Spinal cord (tissue), 10 donors: ENCODE measurements around the gene MS4A4E. TPM values are rescaled to one million over a fixed set of nuclear protein-coding genes. Genes with fewer than 3 reads are reported as not detected.
"Not testable (repeated sequence)": the region's sequence is repeated elsewhere in the genome, so short reads cannot be mapped to it uniquely, and the experiment has no call there.

Experiments
- DNase-seq, 6 donors: peaks; one replicate each; pipeline versions ENCODE4 v3.0.0 to v3.0.0-alpha.2; 2013 to 2015; ENCODE audit warnings: low spot score in 6 of 6, low read depth in 4 of 6
- H3K27ac ChIP-seq: one replicate; pipeline ENCODE4 v1.5.1; 2013; ENCODE audit warnings: low read depth, low read length, control low read depth
- H3K27me3 ChIP-seq: one replicate; pipeline ENCODE4 v1.6.1; 2013; ENCODE audit warnings: low read length; ENCODE audit not compliant: control insufficient read depth, insufficient read depth
- H3K36me3 ChIP-seq: one replicate; pipeline ENCODE4 v1.6.1; 2013; ENCODE audit warnings: low read length; ENCODE audit not compliant: control insufficient read depth, insufficient read depth
- H3K4me1 ChIP-seq: one replicate; pipeline ENCODE4 v1.6.1; 2013; ENCODE audit warnings: low read length; ENCODE audit not compliant: control insufficient read depth, insufficient read depth
- H3K4me3 ChIP-seq: one replicate; pipeline ENCODE4 v1.5.1; 2013; ENCODE audit warnings: low read depth, low read length, control low read depth
- H3K9me3 ChIP-seq: one replicate; pipeline ENCODE4 v1.6.1; 2013; ENCODE audit warnings: low read length; ENCODE audit not compliant: control insufficient read depth, insufficient read depth
- WGBS: methylation state at CpG from one replicate; pipeline ENCODE4 v1.1.5; 2013; ENCODE audit warnings: missing lambda C conversion rate; ENCODE audit not compliant: insufficient coverage; 5-methylcytosine and 5-hydroxymethylcytosine counted together
- polyA plus RNA-seq, 2 donors: library from polyadenylated mRNA; unstranded; fragments of 120-200 nt; gene quantifications; one replicate each; pipeline ENCODE4 v1.2.1, GENCODE V29; 2013; ENCODE audit not compliant: insufficient read length in 2 of 2
- total RNA-seq, 2 donors: library from RNA; depleted of rRNA in 1 of 2; stranded (reverse); fragments of 120-200 nt in 1 of 2; fragments of >200 nt in 1 of 2; gene quantifications; one replicate each; pipeline versions ENCODE4 v1.2.3 to v1.2.4, GENCODE V29; 2013 to 2014
- donor health status: healthy.

MS4A4E gene
- total and polyA plus RNA-seq, 4 donors: 0.50 to 1.9 (median 1.3) TPM

- DNase-seq: no peak
- Histone ChIP-seq H3K9me3 (no peaks in the 10 kb centered on the region), H3K27me3 (no peaks in the 10 kb centered on the region), H3K27ac (no peak overlapping the region), H3K4me3 (no peak overlapping the region), H3K36me3 (no peaks in the 10 kb centered on the region), H3K4me1 (no peaks in the 10 kb centered on the region)
- WGBS: no CpG with 5 or more reads among the region's 4 CpGs
These were observed 38.0 kb downstream of the MS4A4E start for GRCh38 chr11:60204922-60205321.

- not testable (repeated sequence) for H3K36me3 ChIP-seq, H3K4me1 ChIP-seq, H3K9me3 ChIP-seq, H3K4me3 ChIP-seq, DNase-seq, H3K27ac ChIP-seq, H3K27me3 ChIP-seq
- WGBS: 97% methylated on average over 5 of the region's 26 CpGs
These were observed 41.6 kb downstream of the MS4A4E start for GRCh38 chr11:60201334-60201733.

GRCh38 chr11:60197442-60197841 lies 45.5 kb downstream of the MS4A4E start:
- DNase-seq: no peak
- Histone ChIP-seq H3K27ac (no peak overlapping the region), H3K4me3 (no peak overlapping the region), H3K4me1 (no peaks in the 10 kb centered on the region), H3K27me3 (no peaks in the 10 kb centered on the region), H3K36me3 (no peaks in the 10 kb centered on the region), H3K9me3 (no peaks in the 10 kb centered on the region)
- WGBS: no CpG with 5 or more reads among the region's 1 CpG

GRCh38 chr11:60195923-60196368 lies 47.0 kb downstream of the MS4A4E start:
- no peak for DNase-seq
- WGBS: 86% methylated on average over 4 of the region's 4 CpGs
- Histone ChIP-seq H3K27ac (no peak overlapping the region), H3K4me1 (no peaks in the 10 kb centered on the region), H3K27me3 (no peaks in the 10 kb centered on the region), H3K36me3 (no peaks in the 10 kb centered on the region), H3K4me3 (no peak overlapping the region), H3K9me3 (no peaks in the 10 kb centered on the region)

GRCh38 chr11:60194511-60194910 lies 48.4 kb downstream of the MS4A4E start:
- no peak for DNase-seq
- no peaks in the 10 kb centered on the region for H3K9me3 ChIP-seq
- H3K27ac ChIP-seq: no peak overlapping the region
- H3K4me1 ChIP-seq: no peaks in the 10 kb centered on the region
- no peaks in the 10 kb centered on the region for H3K36me3 ChIP-seq
- H3K4me3 ChIP-seq: no peak overlapping the region
- H3K27me3 ChIP-seq: no peaks in the 10 kb centered on the region
- 83% methylated on average over 2 of the region's 3 CpGs for WGBS

GRCh38 chr11:60193687-60194433 lies 49.1 kb downstream of the MS4A4E start:
- H3K4me3 ChIP-seq: no peak overlapping the region
- peak in 2 of 6 donors; percentile 37 to 44 for DNase-seq
- no CpG with 5 or more reads among the region's 1 CpG for WGBS
- H3K9me3 ChIP-seq: no peaks in the 10 kb centered on the region
- no peaks in the 10 kb centered on the region for H3K36me3 ChIP-seq
- H3K27me3 ChIP-seq: no peaks in the 10 kb centered on the region
- no peak overlapping the region for H3K27ac ChIP-seq
- no peaks in the 10 kb centered on the region for H3K4me1 ChIP-seq

- WGBS: no CpG with 5 or more reads among the region's 4 CpGs
These were observed 50.4 kb downstream of the MS4A4E start for GRCh38 chr11:60192564-60192963.

GRCh38 chr11:60188481-60188880 lies 54.5 kb downstream of the MS4A4E start:
- no CpG with 5 or more reads among the region's 3 CpGs for WGBS
- H3K4me3 ChIP-seq, H3K36me3 ChIP-seq, H3K27ac ChIP-seq, H3K9me3 ChIP-seq, H3K4me1 ChIP-seq, DNase-seq, H3K27me3 ChIP-seq: not testable (repeated sequence)

More at GRCh38 chr11:60192564-60192963, 50.4 kb downstream of the MS4A4E start:
- not testable (repeated sequence) for H3K27ac ChIP-seq, H3K4me1 ChIP-seq, DNase-seq, H3K4me3 ChIP-seq, H3K36me3 ChIP-seq, H3K9me3 ChIP-seq, H3K27me3 ChIP-seq

GRCh38 chr11:60186128-60186527 lies 56.8 kb downstream of the MS4A4E start:
- not testable (repeated sequence) for DNase-seq, H3K27ac ChIP-seq, H3K27me3 ChIP-seq, H3K4me1 ChIP-seq, H3K36me3 ChIP-seq, H3K4me3 ChIP-seq, H3K9me3 ChIP-seq
- WGBS: 95% methylated on average over 2 of the region's 2 CpGs

- H3K27me3 ChIP-seq, H3K36me3 ChIP-seq, DNase-seq, H3K9me3 ChIP-seq, H3K4me3 ChIP-seq, H3K27ac ChIP-seq, H3K4me1 ChIP-seq: not testable (repeated sequence)
- 92% methylated on average over 2 of the region's 2 CpGs for WGBS
These were observed 57.5 kb downstream of the MS4A4E start for GRCh38 chr11:60185512-60185827.
